Neural crest cell (in vitro differentiated cells): ENCODE measurements around the gene PPIB. TPM values are rescaled to one million over a fixed set of nuclear protein-coding genes. Genes with fewer than 3 reads are reported as not detected.
A peak's percentile ranks its signal among the peaks of the same experiment; 100 is the strongest.
"Not testable (repeated sequence)": the region's sequence is repeated elsewhere in the genome, so short reads cannot be mapped to it uniquely, and the experiment has no call there.

ENCODE experiments used
- DNase-seq: peaks from one replicate; pipeline ENCODE4 v3.0.0; 2021; ENCODE audit warnings: low read depth, mixed read lengths, low spot score
- H3K27ac Mint-ChIP-seq: one replicate; pipeline ENCODE4 v1.8.0; 2021; ENCODE audit warnings: mild to moderate bottlenecking, mixed read lengths; ENCODE audit not compliant: unreplicated experiment
- H3K27me3 Mint-ChIP-seq: 2 replicates; pipeline ENCODE4 v1.8.0; 2021; ENCODE audit warnings: low read depth, mild to moderate bottlenecking, mixed read lengths
- H3K36me3 Mint-ChIP-seq: 2 replicates; pipeline ENCODE4 v1.8.0; 2021; ENCODE audit warnings: low read depth, mild to moderate bottlenecking, mixed read lengths
- H3K4me1 Mint-ChIP-seq: 2 replicates; pipeline ENCODE4 v1.8.0; 2021; ENCODE audit warnings: mixed read lengths
- H3K4me3 Mint-ChIP-seq: one replicate; pipeline ENCODE4 v1.8.0; 2021; ENCODE audit warnings: mild to moderate bottlenecking, mixed read lengths
- H3K9me3 Mint-ChIP-seq: 2 replicates; pipeline ENCODE4 v1.8.0; 2021; ENCODE audit warnings: mixed read lengths
- total RNA-seq: library from RNA; stranded (reverse); gene quantifications from 2 replicates; pipeline ENCODE4 v1.2.1, GENCODE V29; 2021
- TF ChIP-seq, protein P1 (sequence below): fragments of 200-600 bp; sonication (generic); conservative IDR thresholded peaks from 2 replicates; pipeline ENCODE4 v1.5.0; 2021; ENCODE audit warnings: antibody characterized with exemption, mild to moderate bottlenecking

PPIB gene
- total RNA-seq, 1 donor from 2014 or later, result 406 TPM

- Mint-ChIP-seq H3K36me3 (peaks cover 15% of the 10 kb centered on the region), H3K27ac (no peak overlapping the region), H3K4me3 (peak overlapping the region; percentile 63), H3K9me3 (no peaks in the 10 kb centered on the region), H3K27me3 (no peaks in the 10 kb centered on the region), H3K4me1 (peaks cover 43% of the 10 kb centered on the region)
- TF ChIP-seq, protein P1, sequence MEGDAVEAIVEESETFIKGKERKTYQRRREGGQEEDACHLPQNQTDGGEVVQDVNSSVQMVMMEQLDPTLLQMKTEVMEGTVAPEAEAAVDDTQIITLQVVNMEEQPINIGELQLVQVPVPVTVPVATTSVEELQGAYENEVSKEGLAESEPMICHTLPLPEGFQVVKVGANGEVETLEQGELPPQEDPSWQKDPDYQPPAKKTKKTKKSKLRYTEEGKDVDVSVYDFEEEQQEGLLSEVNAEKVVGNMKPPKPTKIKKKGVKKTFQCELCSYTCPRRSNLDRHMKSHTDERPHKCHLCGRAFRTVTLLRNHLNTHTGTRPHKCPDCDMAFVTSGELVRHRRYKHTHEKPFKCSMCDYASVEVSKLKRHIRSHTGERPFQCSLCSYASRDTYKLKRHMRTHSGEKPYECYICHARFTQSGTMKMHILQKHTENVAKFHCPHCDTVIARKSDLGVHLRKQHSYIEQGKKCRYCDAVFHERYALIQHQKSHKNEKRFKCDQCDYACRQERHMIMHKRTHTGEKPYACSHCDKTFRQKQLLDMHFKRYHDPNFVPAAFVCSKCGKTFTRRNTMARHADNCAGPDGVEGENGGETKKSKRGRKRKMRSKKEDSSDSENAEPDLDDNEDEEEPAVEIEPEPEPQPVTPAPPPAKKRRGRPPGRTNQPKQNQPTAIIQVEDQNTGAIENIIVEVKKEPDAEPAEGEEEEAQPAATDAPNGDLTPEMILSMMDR, result no peak
- no peak for DNase-seq
Measured at GRCh38 chr15:64125978-64126377, 36.8 kb downstream of the PPIB start.

- Mint-ChIP-seq H3K4me3 (peak overlapping the region; percentile 57), H3K27ac (no peak overlapping the region), H3K36me3 (peaks cover 23% of the 10 kb centered on the region), H3K27me3 (no peaks in the 10 kb centered on the region), H3K4me1 (peaks cover 43% of the 10 kb centered on the region), H3K9me3 (no peaks in the 10 kb centered on the region)
- TF ChIP-seq, protein P1, result no peak
- no peak for DNase-seq
Measured at GRCh38 chr15:64122936-64123351, 39.9 kb downstream of the PPIB start.

- peaks cover 25% of the 10 kb centered on the region for H3K36me3 Mint-ChIP-seq
- DNase-seq, result no peak
Measured at GRCh38 chr15:64122444-64122843, 40.4 kb downstream of the PPIB start.

DNA sequence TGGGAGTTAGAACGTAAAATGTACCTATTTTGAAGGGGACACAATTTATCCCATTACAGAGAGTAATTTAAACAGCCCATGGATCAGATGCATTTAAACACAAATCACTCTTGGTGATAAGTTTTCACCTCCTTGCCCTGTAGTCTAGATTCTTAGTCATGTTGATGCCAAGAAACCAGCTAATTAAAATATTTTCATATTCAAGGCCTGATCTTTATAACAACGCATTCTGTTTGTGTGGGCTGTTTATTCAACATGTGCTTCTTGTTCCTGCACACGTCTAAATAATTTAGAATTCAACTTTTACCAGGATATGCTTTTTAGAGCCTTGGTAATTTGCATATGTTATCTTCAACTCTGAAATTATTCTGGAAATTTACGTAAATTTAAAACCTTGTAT, 41.2 kb downstream of the PPIB start:
- no peak for DNase-seq
- TF ChIP-seq, protein P1, result no peak
- no peak overlapping the region for H3K27ac Mint-ChIP-seq
- no peaks in the 10 kb centered on the region for H3K27me3 Mint-ChIP-seq
- peaks cover 27% of the 10 kb centered on the region for H3K36me3 Mint-ChIP-seq
- H3K4me1 Mint-ChIP-seq, result peaks cover 43% of the 10 kb centered on the region
- H3K4me3 Mint-ChIP-seq, result no peak overlapping the region
- no peaks in the 10 kb centered on the region for H3K9me3 Mint-ChIP-seq

More at GRCh38 chr15:64122444-64122843, 40.4 kb downstream of the PPIB start:
- H3K4me3 Mint-ChIP-seq, result peak overlapping the region; percentile 57
- peak overlapping the region; percentile 88 for H3K27ac Mint-ChIP-seq
- H3K9me3 Mint-ChIP-seq, result no peaks in the 10 kb centered on the region
- TF ChIP-seq, protein P1, result no peak
- H3K4me1 Mint-ChIP-seq, result peaks cover 43% of the 10 kb centered on the region
- H3K27me3 Mint-ChIP-seq, result no peaks in the 10 kb centered on the region

DNA sequence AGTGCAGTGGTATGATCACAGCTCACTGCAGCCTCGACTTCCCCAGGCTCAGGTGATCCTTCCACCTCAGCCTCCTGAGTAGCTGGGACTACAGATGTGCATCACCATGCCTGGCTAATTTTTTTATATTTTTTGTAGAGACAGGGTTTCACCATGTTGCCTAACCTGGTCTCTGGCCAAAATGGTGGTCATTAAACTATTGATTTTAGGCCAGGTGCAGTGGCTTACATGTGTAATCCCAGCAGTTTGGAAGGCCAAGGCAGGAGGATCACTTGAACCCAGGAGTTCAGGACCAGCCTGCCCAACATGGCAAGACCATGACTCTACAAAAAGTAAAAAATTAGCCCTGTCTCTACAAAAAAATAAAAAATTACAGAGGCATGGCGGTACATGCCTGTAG, 42.5 kb downstream of the PPIB start:
- peaks cover 36% of the 10 kb centered on the region for H3K4me1 Mint-ChIP-seq
- H3K4me3 Mint-ChIP-seq, DNase-seq, H3K27me3 Mint-ChIP-seq, H3K9me3 Mint-ChIP-seq, H3K27ac Mint-ChIP-seq: not testable (repeated sequence)
- H3K36me3 Mint-ChIP-seq, result peaks cover 22% of the 10 kb centered on the region

- Mint-ChIP-seq H3K36me3 (peaks cover 28% of the 10 kb centered on the region), H3K4me1 (peaks cover 18% of the 10 kb centered on the region), H3K27ac (no peak overlapping the region), H3K27me3 (no peaks in the 10 kb centered on the region), H3K9me3 (no peaks in the 10 kb centered on the region), H3K4me3 (no peak overlapping the region)
- TF ChIP-seq, protein P1, result no peak
- no peak for DNase-seq
Measured at GRCh38 chr15:64117759-64118487, 44.9 kb downstream of the PPIB start.
